Natural killer cell (primary cell): ENCODE measurements around the gene CAMKK2. TPM values are rescaled to one million over a fixed set of nuclear protein-coding genes. Genes with fewer than 3 reads are reported as not detected.

Source experiments
- ATAC-seq, 3 donors: fragments of 150-1000 bp in 2 of 3; fragments of 200-7000 bp in 1 of 3; cut with Tn5 transposase; 1 replicate in 1 of 3; 2 replicates in 2 of 3; pipeline ENCODE4 v1.10.0; 2021; ENCODE audit warnings: mild to moderate bottlenecking in 2 of 3, moderate library complexity in 2 of 3
- DNase-seq, 2 donors: peaks; one replicate each; pipeline versions ENCODE4 v3.0.0 to v3.0.0-alpha.2; 2013 to 2021; ENCODE audit warnings: mixed read lengths in 1 of 2
- H3K27ac ChIP-seq: one replicate; pipeline ENCODE4 v1.5.1; 2013; ENCODE audit warnings: mild to moderate bottlenecking, low read length
- H3K27me3 ChIP-seq: one replicate; pipeline ENCODE4 v1.6.1; 2013; ENCODE audit warnings: low read length; ENCODE audit not compliant: control insufficient read depth, insufficient read depth
- H3K36me3 ChIP-seq: one replicate; pipeline ENCODE4 v1.6.1; 2013; ENCODE audit warnings: low read length; ENCODE audit not compliant: control insufficient read depth, insufficient read depth
- H3K4me1 ChIP-seq: one replicate; pipeline ENCODE4 v1.6.1; 2013; ENCODE audit warnings: low read length; ENCODE audit not compliant: control insufficient read depth, insufficient read depth
- H3K4me3 ChIP-seq: one replicate; pipeline ENCODE4 v1.5.1; 2013; ENCODE audit warnings: low read length
- H3K9me3 ChIP-seq: one replicate; pipeline ENCODE4 v1.6.1; 2013; ENCODE audit warnings: low read length; ENCODE audit not compliant: control insufficient read depth, insufficient read depth
- H3K27ac Mint-ChIP-seq, 2 donors: one replicate each; pipeline ENCODE4 v1.8.0; 2022; ENCODE audit warnings: mild to moderate bottlenecking in 2 of 2, mixed read lengths in 2 of 2, moderate library complexity in 1 of 2
- H3K27me3 Mint-ChIP-seq, 2 donors: one replicate each; pipeline ENCODE4 v1.8.0; 2022; ENCODE audit warnings: low read depth in 2 of 2, mixed read lengths in 2 of 2
- H3K36me3 Mint-ChIP-seq: one replicate; pipeline ENCODE4 v1.8.0; 2022; ENCODE audit warnings: mixed read lengths
- H3K4me1 Mint-ChIP-seq, 2 donors: one replicate each; pipeline ENCODE4 v1.8.0; 2022; ENCODE audit warnings: mixed read lengths in 2 of 2
- H3K4me3 Mint-ChIP-seq: one replicate; pipeline ENCODE4 v1.8.0; 2022; ENCODE audit warnings: mild to moderate bottlenecking, moderate library complexity, mixed read lengths
- H3K9me3 Mint-ChIP-seq, 2 donors: one replicate each; pipeline ENCODE4 v1.8.0; 2022; ENCODE audit warnings: mixed read lengths in 2 of 2
- CTCF ChIP-seq: fragments of 200-600 bp; IDR thresholded peaks from one replicate; pipeline ENCODE4 v1.8.0; 2022; ENCODE audit warnings: antibody characterized with exemption
- WGBS: methylation state at CpG from one replicate; pipeline ENCODE4 v1.1.7; 2013; ENCODE audit warnings: missing lambda C conversion rate; ENCODE audit not compliant: insufficient coverage; 5-methylcytosine and 5-hydroxymethylcytosine counted together
- intact Hi-C: fragments of 100-400 bp; cut with micrococcal nuclease; formaldehyde crosslinking; loops from one replicate; pipeline ENCODE4 v1.14.2; 2022
- total RNA-seq, 4 donors: library from RNA; stranded (reverse); fragments of 120-200 nt in 1 of 4; gene quantifications; one replicate each; pipeline versions ENCODE4 v1.2.3 to v1.2.4, GENCODE V29; 2013 to 2022

The CAMKK2 gene
- total RNA-seq, 3 donors from 2014 or later (not counting 1 experiment from before 2014, with no cell fraction given) = 19.6 to 27.4 (median 20.9) TPM

- no peaks in the 10 kb centered on the region for H3K9me3 ChIP-seq
- Mint-ChIP-seq H3K9me3 (no peaks in the 10 kb centered on the region), H3K36me3 (no peaks in the 10 kb centered on the region), H3K27me3 (no peaks in the 10 kb centered on the region), H3K27ac (peak overlapping the region in 1 of 2 donors; percentile 37), H3K4me1 (peaks cover 0 to 7% of the 10 kb centered on the region in 2 donors), H3K4me3 (no peak overlapping the region)
- H3K4me3 ChIP-seq = no peak overlapping the region
- ATAC-seq (no peak), DNase-seq (no peak)
- H3K36me3 ChIP-seq = peaks cover 57% of the 10 kb centered on the region
- no peaks in the 10 kb centered on the region for H3K4me1 ChIP-seq
- no peak for TF ChIP-seq CTCF
- WGBS = 100% methylated on average over 4 of the region's 4 CpGs
- no peak overlapping the region for H3K27ac ChIP-seq
- no peaks in the 10 kb centered on the region for H3K27me3 ChIP-seq
- intact Hi-C loops = loop anchor here (10.0 kb wide), 1 partner anchor 347 kb away; no protein-coding TSS in a partner anchor
These were observed 40.9 kb upstream of the CAMKK2 start for GRCh38 chr12:121337416-121337815.

GRCh38 chr12:121334513-121335343, 38.2 kb upstream of the CAMKK2 start:
- Histone ChIP-seq H3K36me3 (peaks cover 65% of the 10 kb centered on the region), H3K9me3 (no peaks in the 10 kb centered on the region), H3K27me3 (no peaks in the 10 kb centered on the region), H3K27ac (no peak overlapping the region), H3K4me1 (no peaks in the 10 kb centered on the region), H3K4me3 (no peak overlapping the region)
- peak; percentile 89 for TF ChIP-seq CTCF
- 64% methylated on average over 8 of the region's 8 CpGs for WGBS
- no peaks in the 10 kb centered on the region for H3K9me3 Mint-ChIP-seq
- peak; percentile 87 to 98 (median 91) for ATAC-seq
- H3K4me3 Mint-ChIP-seq = no peak overlapping the region
- intact Hi-C loops = loop anchor here (1.0 to 10.0 kb wide), 3 partner anchors 66 to 350 kb away; partner anchors contain the start of gene RNF34
- DNase-seq = peak in 1 of 2 donors; percentile 75
- peaks cover 0 to 7% of the 10 kb centered on the region in 2 donors for H3K4me1 Mint-ChIP-seq
- H3K27me3 Mint-ChIP-seq = no peaks in the 10 kb centered on the region
- no peaks in the 10 kb centered on the region for H3K36me3 Mint-ChIP-seq
- H3K27ac Mint-ChIP-seq = peak overlapping the region; percentile 69 to 70

GRCh38 chr12:121333747-121334146, 37.2 kb upstream of the CAMKK2 start:
- H3K4me1 ChIP-seq = no peaks in the 10 kb centered on the region
- Mint-ChIP-seq H3K4me1 (peaks cover 0 to 7% of the 10 kb centered on the region in 2 donors), H3K36me3 (no peaks in the 10 kb centered on the region), H3K4me3 (no peak overlapping the region), H3K27ac (no peak overlapping the region), H3K9me3 (no peaks in the 10 kb centered on the region), H3K27me3 (no peaks in the 10 kb centered on the region)
- H3K36me3 ChIP-seq = peaks cover 69% of the 10 kb centered on the region
- ATAC-seq = no peak
- H3K9me3 ChIP-seq = no peaks in the 10 kb centered on the region
- no peak for DNase-seq
- intact Hi-C loops = loop anchor here (1.0 to 10.0 kb wide), 3 partner anchors 67 to 351 kb away; partner anchors contain the start of gene RNF34
- H3K27me3 ChIP-seq = no peaks in the 10 kb centered on the region
- 90% methylated on average over 1 of the region's 1 CpG for WGBS
- no peak overlapping the region for H3K27ac ChIP-seq
- no peak overlapping the region for H3K4me3 ChIP-seq
- TF ChIP-seq CTCF = no peak
